ENCODE results near the gene OLIG2.
A peak's percentile ranks its signal among the peaks of the same experiment; 100 is the strongest.

OLIG2 gene

DNA sequence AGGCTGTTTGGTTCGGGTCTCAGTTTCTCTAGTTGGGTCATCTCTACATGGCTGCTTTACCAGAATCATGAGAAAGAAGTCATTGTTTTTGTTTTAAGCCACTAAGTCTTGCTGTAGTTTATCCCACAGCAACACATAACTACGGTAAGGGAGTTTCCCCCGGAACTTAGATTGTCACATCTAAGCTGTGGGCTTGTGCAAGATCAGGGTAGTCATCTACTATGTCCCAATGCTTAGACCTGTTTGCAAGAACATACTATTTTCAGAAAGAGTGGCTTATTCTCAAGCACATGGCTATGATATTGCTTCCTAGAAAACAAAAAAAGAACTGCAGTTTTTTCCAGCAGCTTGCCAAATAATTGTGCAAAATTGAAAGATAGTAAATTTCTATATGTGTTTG is 18.0 kb upstream of the OLIG2 start:
- Histone ChIP-seq H3K36me3 (no peaks in the 10 kb centered on the region), H3K4me3 (no peak overlapping the region), H3K4me1 (no peaks in the 10 kb centered on the region), H3K27ac (no peak overlapping the region), H3K9me3 (no peaks in the 10 kb centered on the region), H3K27me3 (peaks cover 0 to 14% of the 10 kb centered on the region in 2 donors)
- intact Hi-C loops (cut with DNase I; ENCODE audit: low total_unique reads) = no loop called here
- TF ChIP-seq, protein P1, sequence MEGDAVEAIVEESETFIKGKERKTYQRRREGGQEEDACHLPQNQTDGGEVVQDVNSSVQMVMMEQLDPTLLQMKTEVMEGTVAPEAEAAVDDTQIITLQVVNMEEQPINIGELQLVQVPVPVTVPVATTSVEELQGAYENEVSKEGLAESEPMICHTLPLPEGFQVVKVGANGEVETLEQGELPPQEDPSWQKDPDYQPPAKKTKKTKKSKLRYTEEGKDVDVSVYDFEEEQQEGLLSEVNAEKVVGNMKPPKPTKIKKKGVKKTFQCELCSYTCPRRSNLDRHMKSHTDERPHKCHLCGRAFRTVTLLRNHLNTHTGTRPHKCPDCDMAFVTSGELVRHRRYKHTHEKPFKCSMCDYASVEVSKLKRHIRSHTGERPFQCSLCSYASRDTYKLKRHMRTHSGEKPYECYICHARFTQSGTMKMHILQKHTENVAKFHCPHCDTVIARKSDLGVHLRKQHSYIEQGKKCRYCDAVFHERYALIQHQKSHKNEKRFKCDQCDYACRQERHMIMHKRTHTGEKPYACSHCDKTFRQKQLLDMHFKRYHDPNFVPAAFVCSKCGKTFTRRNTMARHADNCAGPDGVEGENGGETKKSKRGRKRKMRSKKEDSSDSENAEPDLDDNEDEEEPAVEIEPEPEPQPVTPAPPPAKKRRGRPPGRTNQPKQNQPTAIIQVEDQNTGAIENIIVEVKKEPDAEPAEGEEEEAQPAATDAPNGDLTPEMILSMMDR (IDR thresholded peaks at IDR 0.05) = no peak
- no peak for DNase-seq

DNA sequence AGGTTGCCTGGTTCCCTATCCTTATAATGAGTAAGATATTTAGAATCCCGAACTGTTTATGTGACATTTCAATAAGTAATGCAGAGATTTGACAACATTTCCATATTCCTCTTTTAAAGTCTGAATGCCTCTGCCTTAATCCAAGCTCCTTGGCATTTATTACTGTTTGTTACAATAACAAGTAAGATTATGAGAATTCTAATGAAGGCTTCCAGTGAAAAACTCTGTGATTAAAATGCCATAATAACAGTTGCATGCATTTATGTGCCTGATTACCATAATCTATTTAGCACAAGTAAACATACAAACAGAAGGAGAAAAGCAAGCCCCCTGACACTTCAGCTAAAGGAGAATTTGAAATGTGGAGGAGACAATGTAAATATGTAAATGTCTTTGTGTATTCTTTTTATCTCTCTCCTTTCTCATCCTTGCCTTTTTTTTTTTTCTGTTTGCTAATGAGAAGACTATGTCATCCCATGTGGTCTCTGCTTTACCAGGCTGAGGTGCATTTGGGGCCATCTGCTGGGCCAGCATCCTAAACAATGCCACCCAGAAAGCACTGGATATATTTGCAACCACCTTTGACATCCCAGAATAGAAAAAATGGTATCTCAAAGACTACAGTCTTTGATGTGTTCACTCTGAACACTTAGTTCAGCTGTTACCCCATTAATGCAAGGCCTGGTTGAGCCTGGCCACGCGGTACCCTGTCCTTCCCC is 17.2 kb upstream of the OLIG2 start:
- no peak overlapping the region for H3K4me3 ChIP-seq
- H3K36me3 ChIP-seq = no peaks in the 10 kb centered on the region
- no peaks in the 10 kb centered on the region for H3K9me3 ChIP-seq
- H3K4me1 ChIP-seq = no peaks in the 10 kb centered on the region
- intact Hi-C loops (cut with DNase I; ENCODE audit: low total_unique reads) = no loop called here
- no peak for DNase-seq
- TF ChIP-seq, protein P1 (IDR thresholded peaks at IDR 0.05) = no peak
- H3K27ac ChIP-seq = no peak overlapping the region
- H3K27me3 ChIP-seq = peaks cover 0 to 18% of the 10 kb centered on the region in 2 donors

DNA sequence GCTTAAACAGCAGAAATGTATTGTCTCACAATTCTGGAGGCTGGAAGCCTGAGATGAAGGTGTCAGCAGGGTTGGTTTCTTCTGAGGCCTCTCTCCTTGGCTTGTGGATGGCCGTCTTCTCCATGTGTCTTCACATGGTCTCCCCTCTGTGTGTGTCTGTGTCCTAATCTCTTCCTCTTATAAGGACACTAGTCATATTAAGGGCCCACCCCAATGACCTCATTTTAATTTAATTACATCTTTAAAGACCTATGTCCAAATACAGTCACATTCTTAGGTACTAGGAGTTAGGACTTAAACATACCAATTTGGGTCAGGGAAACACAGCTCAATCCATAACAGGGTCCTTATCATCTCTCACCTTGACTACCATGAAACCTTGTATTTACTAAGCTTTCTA is 14.8 kb upstream of the OLIG2 start:
- Histone ChIP-seq H3K4me1 (no peaks in the 10 kb centered on the region), H3K36me3 (no peaks in the 10 kb centered on the region), H3K27ac (no peak overlapping the region), H3K4me3 (no peak overlapping the region), H3K27me3 (peaks cover 0 to 27% of the 10 kb centered on the region in 2 donors), H3K9me3 (no peaks in the 10 kb centered on the region)
- intact Hi-C loops (cut with DNase I; ENCODE audit: low total_unique reads) = no loop called here
- no peak for DNase-seq
- TF ChIP-seq, protein P1 (IDR thresholded peaks at IDR 0.05) = no peak

DNA sequence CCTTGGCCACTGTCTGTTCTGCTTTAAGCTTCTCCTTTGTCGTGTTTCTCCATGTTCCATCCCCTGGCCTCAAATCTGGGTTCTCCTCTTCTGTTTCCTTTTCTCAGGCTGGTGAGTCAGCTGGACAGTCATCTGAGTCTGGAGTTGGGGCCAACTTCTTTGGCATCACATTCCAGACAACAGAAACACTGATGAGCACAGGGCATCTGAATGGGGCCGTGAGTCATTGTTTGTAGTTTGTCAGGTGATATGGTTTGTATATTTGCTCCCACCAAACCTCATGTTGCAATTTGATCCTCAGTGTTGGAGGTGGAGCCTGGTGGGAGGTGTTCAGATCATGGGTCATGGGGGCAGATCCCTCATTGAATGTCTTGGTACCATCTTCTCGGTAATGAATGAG is 14.3 kb upstream of the OLIG2 start:
- H3K27me3 ChIP-seq = peaks cover 0 to 26% of the 10 kb centered on the region in 2 donors
- H3K9me3 ChIP-seq = no peaks in the 10 kb centered on the region
- H3K4me3 ChIP-seq = no peak overlapping the region
- DNase-seq = peak in 1 of 2 donors; percentile 45
- TF ChIP-seq, protein P1 (IDR thresholded peaks at IDR 0.05) = no peak
- H3K27ac ChIP-seq = no peak overlapping the region
- no peaks in the 10 kb centered on the region for H3K4me1 ChIP-seq
- no peaks in the 10 kb centered on the region for H3K36me3 ChIP-seq
- intact Hi-C loops (cut with DNase I; ENCODE audit: low total_unique reads) = no loop called here

DNA sequence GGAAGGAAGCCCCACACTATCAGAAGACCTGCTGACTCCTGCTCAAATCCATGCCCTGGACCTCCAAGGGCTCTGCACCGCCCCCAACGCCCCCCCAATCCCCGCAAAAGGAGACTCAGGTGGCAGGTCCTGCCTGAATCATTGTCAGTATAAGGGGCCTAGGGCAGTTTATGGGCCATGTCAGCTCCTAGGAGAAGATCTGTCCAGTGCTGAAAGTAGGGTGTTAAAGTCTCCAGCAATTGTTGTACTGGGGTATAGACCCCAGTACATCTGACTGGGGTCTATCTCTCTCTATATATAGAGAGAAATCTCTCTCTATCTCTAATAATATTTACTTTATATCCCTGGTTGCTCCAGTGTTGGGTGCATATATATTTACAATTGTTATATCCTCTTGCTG is 12.1 kb upstream of the OLIG2 start:
- Histone ChIP-seq H3K27ac (no peak overlapping the region), H3K9me3 (no peaks in the 10 kb centered on the region), H3K4me3 (no peak overlapping the region), H3K27me3 (peaks cover 0 to 37% of the 10 kb centered on the region in 2 donors), H3K36me3 (no peaks in the 10 kb centered on the region), H3K4me1 (no peaks in the 10 kb centered on the region)
- no peak for DNase-seq
- intact Hi-C loops (cut with DNase I; ENCODE audit: low total_unique reads) = no loop called here
- TF ChIP-seq, protein P1 (IDR thresholded peaks at IDR 0.05) = no peak
